Keratinocyte (primary cell): ENCODE data around the gene BRD7. TPM values are rescaled to one million over a fixed set of nuclear protein-coding genes. Genes with fewer than 3 reads are reported as not detected.

Experiments used
- DNase-seq: peaks from one replicate; pipeline ENCODE4 v3.0.0-alpha.2; 2011; ENCODE audit warnings: low read depth, missing footprints, low spot score
- FAIRE-seq: peaks from 2 replicates; lab custom pipeline; 2011; peaks lifted over from hg19 to GRCh38; lab: Jason Lieb, UNC
- H2AFZ ChIP-seq: 2 replicates; pipeline ENCODE4 v1.6.0; 2012; ENCODE audit warnings: low read length, control low read depth, inconsistent platforms; ENCODE audit not compliant: control insufficient read depth
- H3K27ac ChIP-seq: 2 replicates; pipeline ENCODE4 v1.5.1; 2011; ENCODE audit warnings: low read length; ENCODE audit not compliant: control insufficient read depth, insufficient read depth
- H3K27me3 ChIP-seq: 3 replicates; pipeline ENCODE4 v1.6.0; 2011; ENCODE audit warnings: low read length; ENCODE audit not compliant: control insufficient read depth, insufficient read depth; ENCODE audit errors: extremely low read depth
- H3K36me3 ChIP-seq, 2 experiments: 2 replicates in 1 of 2; 3 replicates in 1 of 2; pipeline ENCODE4 v1.5.1; 2011; ENCODE audit warnings: low read length in 2 of 2, mild to moderate bottlenecking in 1 of 2; ENCODE audit not compliant: control insufficient read depth in 2 of 2, insufficient read depth in 2 of 2; ENCODE audit errors: extremely low read depth in 1 of 2
- H3K4me1 ChIP-seq: 3 replicates; pipeline ENCODE4 v1.5.1; 2011; ENCODE audit warnings: low read length; ENCODE audit not compliant: control insufficient read depth, insufficient read depth; ENCODE audit errors: extremely low read depth
- H3K4me2 ChIP-seq: 3 replicates; pipeline ENCODE4 v1.6.0; 2011; ENCODE audit warnings: low read depth, low read length; ENCODE audit not compliant: control insufficient read depth, insufficient read depth; ENCODE audit errors: extremely low read depth
- H3K4me3 ChIP-seq, 3 experiments: fragments of 200-600 bp in 1 of 3; sonication (generic) in 1 of 3; 2 replicates in 2 of 3; 3 replicates in 1 of 3; pipeline ENCODE4 v1.5.1; 2011 to 2016; ENCODE audit warnings: low read length in 3 of 3, mild to moderate bottlenecking in 3 of 3, control low read depth in 2 of 3, inconsistent platforms in 1 of 3, low read depth in 1 of 3, mixed read lengths in 1 of 3, mixed run types in 1 of 3, moderate library complexity in 1 of 3; ENCODE audit not compliant: control insufficient read depth in 2 of 3, insufficient read depth in 2 of 3; ENCODE audit errors: extremely low read depth in 1 of 3
- H3K79me2 ChIP-seq: 2 replicates; pipeline ENCODE4 v1.6.0; 2012; ENCODE audit warnings: low read length; ENCODE audit not compliant: control insufficient read depth, insufficient read depth
- H3K9ac ChIP-seq: 3 replicates; pipeline ENCODE4 v1.6.0; 2011; ENCODE audit warnings: low read length; ENCODE audit not compliant: control insufficient read depth, insufficient read depth; ENCODE audit errors: extremely low read depth
- H3K9me1 ChIP-seq: 3 replicates; pipeline ENCODE4 v1.6.0; 2011; ENCODE audit warnings: low read length; ENCODE audit not compliant: control insufficient read depth, insufficient read depth; ENCODE audit errors: extremely low read depth
- H3K9me3 ChIP-seq: 2 replicates; pipeline ENCODE4 v1.5.1; 2012; ENCODE audit warnings: low read depth, low read length; ENCODE audit not compliant: control insufficient read depth
- H4K20me1 ChIP-seq: 3 replicates; pipeline ENCODE4 v1.6.0; 2011; ENCODE audit warnings: low read length; ENCODE audit not compliant: control insufficient read depth, insufficient read depth; ENCODE audit errors: extremely low read depth
- CTCF ChIP-seq, 3 experiments: IDR thresholded peaks in 1 of 3; conservative IDR thresholded peaks in 1 of 3; optimal IDR thresholded peaks in 1 of 3; 2 replicates in 2 of 3; 3 replicates in 1 of 3; pipeline versions ENCODE3 to v1.5.1; 2011; ENCODE audit warnings: low read length in 3 of 3, mild to moderate bottlenecking in 3 of 3, moderate library complexity in 2 of 3, control low read depth in 1 of 3, inconsistent platforms in 1 of 3; ENCODE audit not compliant: insufficient read depth in 2 of 3; ENCODE audit errors: extremely low read depth in 1 of 3
- EZH2 ChIP-seq: IDR thresholded peaks from one replicate; pipeline ENCODE4 v1.6.1; 2012; ENCODE audit warnings: inconsistent platforms, mild to moderate bottlenecking, low read length, moderate library complexity
- dilution Hi-C: fragments of 300-500 bp; cut with MboI; formaldehyde crosslinking; loops from one replicate; pipeline ENCODE4 v1.7.0; 2020; ENCODE audit warnings: low sequenced_read_pairs; ENCODE audit not compliant: extremely low pct_ligation_motif_present
- polyA plus RNA-seq, 5 experiments: library from polyadenylated mRNA; depleted of rRNA in 3 of 5; stranded (reverse) in 3 of 5; stranded (forward) in 1 of 5; unstranded in 1 of 5; fragments of >200 nt; gene quantifications; 1 replicate in 1 of 5; 2 replicates in 3 of 5; 3 replicates in 1 of 5; pipeline versions ENCODE4 v1.2.1 to v1.2.3, GENCODE V29; 2011 to 2012; ENCODE audit warnings: missing spikeins in 2 of 5, low read depth in 1 of 5, low replicate concordance in 1 of 5

The BRD7 gene
- polyA plus RNA-seq, 1 donor (not counting 4 experiments of a cell fraction or from before 2014, with no cell fraction given) = 66.6 TPM

- Histone ChIP-seq H4K20me1 (no peaks in the 10 kb centered on the region), H3K27me3 (no peaks in the 10 kb centered on the region), H3K27ac (no peak overlapping the region), H3K4me1 (peaks cover 16% of the 10 kb centered on the region), H3K4me2 (no peak overlapping the region), H3K9me1 (no peaks in the 10 kb centered on the region), H3K36me3 (no peaks in the 10 kb centered on the region), H3K9me3 (no peaks in the 10 kb centered on the region), H2AFZ (no peak overlapping the region), H3K9ac (no peak overlapping the region), H3K79me2 (no peaks in the 10 kb centered on the region), H3K4me3 (no peak overlapping the region)
- no peak for DNase-seq
- dilution Hi-C loops = no loop called here
- TF ChIP-seq EZH2 (no peak), CTCF (optimal IDR thresholded peaks at IDR 0.05 in 1 of 3, IDR thresholded peaks at IDR 0.05 in 1 of 3, conservative IDR thresholded peaks at IDR 0.05 in 1 of 3; ENCODE audit: extremely low read depth in 1 of 3, insufficient read depth in 2 of 3, low read length in 3 of 3) (no peak)
- no peak for FAIRE-seq
Observed at GRCh38 chr16:50400312-50400966, 31.7 kb upstream of the BRD7 start.

GRCh38 chr16:50399411-50399810, 30.6 kb upstream of the BRD7 start:
- no peak overlapping the region for H3K27ac ChIP-seq
- TF ChIP-seq EZH2 (no peak), CTCF (optimal IDR thresholded peaks at IDR 0.05 in 1 of 3, IDR thresholded peaks at IDR 0.05 in 1 of 3, conservative IDR thresholded peaks at IDR 0.05 in 1 of 3; ENCODE audit: extremely low read depth in 1 of 3, insufficient read depth in 2 of 3, low read length in 3 of 3) (no peak)
- no peaks in the 10 kb centered on the region for H3K79me2 ChIP-seq
- no peak overlapping the region for H3K4me3 ChIP-seq
- no peaks in the 10 kb centered on the region for H3K9me1 ChIP-seq
- H3K4me2 ChIP-seq = no peak overlapping the region
- peaks cover 19% of the 10 kb centered on the region for H3K4me1 ChIP-seq
- no peaks in the 10 kb centered on the region for H3K27me3 ChIP-seq
- no peaks in the 10 kb centered on the region for H4K20me1 ChIP-seq
- H3K9ac ChIP-seq = no peak overlapping the region
- no peaks in the 10 kb centered on the region for H3K9me3 ChIP-seq
- FAIRE-seq = no peak
- no peak for DNase-seq
- dilution Hi-C loops = no loop called here
- H2AFZ ChIP-seq = no peak overlapping the region
- no peaks in the 10 kb centered on the region for H3K36me3 ChIP-seq
